Smooth muscle cell (in vitro differentiated cells): ENCODE measurements around the gene FOXN3. TPM values are rescaled to one million over a fixed set of nuclear protein-coding genes. Genes with fewer than 3 reads are reported as not detected.

Source experiments
- DNase-seq: peaks from one replicate; lab custom pipeline; 2025; ENCODE audit not compliant: unreplicated experiment; lab: John Stamatoyannopoulos, UW
- H2AFZ ChIP-seq: fragments of 200-600 bp; sonication (generic); 2 replicates; pipeline ENCODE4 v1.6.0; 2016; ENCODE audit warnings: antibody characterized with exemption, low read depth, mild to moderate bottlenecking
- H3F3A ChIP-seq: fragments of 200-600 bp; sonication (generic); 2 replicates; pipeline ENCODE4 v1.6.0; 2017; ENCODE audit warnings: antibody characterized with exemption, low read depth
- H3K27ac ChIP-seq: fragments of 200-600 bp; sonication (generic); 2 replicates; pipeline ENCODE4 v1.5.1; 2016; ENCODE audit warnings: low read depth, mild to moderate bottlenecking
- H3K27me3 ChIP-seq: fragments of 200-600 bp; sonication (generic); 2 replicates; pipeline ENCODE4 v1.6.1; 2016; ENCODE audit warnings: low read depth, mild to moderate bottlenecking
- H3K36me3 ChIP-seq: fragments of 200-600 bp; sonication (generic); 2 replicates; pipeline ENCODE4 v1.5.1; 2016; ENCODE audit warnings: low read depth
- H3K4me1 ChIP-seq: fragments of 200-600 bp; sonication (generic); 2 replicates; pipeline ENCODE4 v1.5.1; 2016; ENCODE audit warnings: low read depth
- H3K4me2 ChIP-seq: fragments of 200-600 bp; sonication (generic); 2 replicates; pipeline ENCODE4 v1.6.0; 2016; ENCODE audit warnings: mild to moderate bottlenecking
- H3K4me3 ChIP-seq: fragments of 200-600 bp; sonication (generic); 2 replicates; pipeline ENCODE4 v1.5.1; 2016; ENCODE audit warnings: mild to moderate bottlenecking
- H3K79me2 ChIP-seq: fragments of 200-600 bp; sonication (generic); 2 replicates; pipeline ENCODE4 v1.6.0; 2016; ENCODE audit warnings: low read depth, mild to moderate bottlenecking
- H3K9ac ChIP-seq: fragments of 200-600 bp; sonication (generic); 2 replicates; pipeline ENCODE4 v1.6.0; 2016; ENCODE audit warnings: low read depth
- H3K9me3 ChIP-seq: fragments of 200-600 bp; sonication (generic); replicated peaks from 2 replicates; pipeline ENCODE4 v1.5.1; 2016; ENCODE audit warnings: low read depth
- H4K20me1 ChIP-seq: fragments of 200-600 bp; sonication (generic); 2 replicates; pipeline ENCODE4 v1.6.0; 2016; ENCODE audit warnings: low read depth
- CTCF ChIP-seq: fragments of 200-600 bp; sonication (generic); IDR thresholded peaks from 2 replicates; pipeline ENCODE4 v1.5.1; 2017; ENCODE audit warnings: borderline replicate concordance, mild to moderate bottlenecking, antibody characterized with exemption; ENCODE audit not compliant: insufficient read depth, poor library complexity, severe bottlenecking
- WGBS: methylation state at CpG from one replicate; pipeline ENCODE4 v1.1.7; 2016; ENCODE audit warnings: low lambda C conversion rate; 5-methylcytosine and 5-hydroxymethylcytosine counted together
- polyA plus RNA-seq: library from polyadenylated mRNA; unstranded; fragments of >200 nt; fragmentation: Nextera tagmentation; extraction: Ambion mirVana; gene quantifications from 2 replicates; pipeline ENCODE4 v1.2.1, GENCODE V29; 2016
- total RNA-seq: library from RNA; depleted of rRNA; stranded (reverse); fragments of >200 nt; gene quantifications from 2 replicates; pipeline ENCODE4 v1.2.3, GENCODE V29; 2014

The FOXN3 gene
- total and polyA plus RNA-seq, 2 experiments from 2014 or later: 24.5 to 31.5 TPM

- DNase-seq: no peak
- no peaks in the 10 kb centered on the region for H3K79me2 ChIP-seq
- no peak for TF ChIP-seq CTCF
- no peaks in the 10 kb centered on the region for H3K27me3 ChIP-seq
- H3F3A ChIP-seq: no peaks in the 10 kb centered on the region
- H3K36me3 ChIP-seq: no peaks in the 10 kb centered on the region
- no peaks in the 10 kb centered on the region for H3K9me3 ChIP-seq
- no peaks in the 10 kb centered on the region for H3K4me1 ChIP-seq
- H3K27ac ChIP-seq: peak overlapping the region; percentile 37
- H2AFZ ChIP-seq: no peak overlapping the region
- H3K9ac ChIP-seq: peak overlapping the region; percentile 0
- no peaks in the 10 kb centered on the region for H4K20me1 ChIP-seq
- H3K4me2 ChIP-seq: peak overlapping the region; percentile 28
- no peak overlapping the region for H3K4me3 ChIP-seq
- 23% methylated on average over 3 of the region's 3 CpGs for WGBS
These were observed 26.1 kb upstream of the FOXN3 start for GRCh38 chr14:89443042-89443629.

GRCh38 chr14:89442280-89442679 lies 25.2 kb upstream of the FOXN3 start:
- no peak overlapping the region for H3K9ac ChIP-seq
- H4K20me1 ChIP-seq: no peaks in the 10 kb centered on the region
- no peaks in the 10 kb centered on the region for H3K36me3 ChIP-seq
- H3K4me3 ChIP-seq: no peak overlapping the region
- no peaks in the 10 kb centered on the region for H3K79me2 ChIP-seq
- 89% methylated on average over 4 of the region's 4 CpGs for WGBS
- H3K4me1 ChIP-seq: no peaks in the 10 kb centered on the region
- no peak overlapping the region for H2AFZ ChIP-seq
- H3F3A ChIP-seq: no peaks in the 10 kb centered on the region
- H3K9me3 ChIP-seq: no peaks in the 10 kb centered on the region
- no peak overlapping the region for H3K4me2 ChIP-seq
- no peak for TF ChIP-seq CTCF
- DNase-seq: no peak
- H3K27me3 ChIP-seq: no peaks in the 10 kb centered on the region
- no peak overlapping the region for H3K27ac ChIP-seq

GRCh38 chr14:89440986-89441909 lies 24.2 kb upstream of the FOXN3 start:
- Histone ChIP-seq H3K4me2 (no peak overlapping the region), H4K20me1 (no peaks in the 10 kb centered on the region), H3K27me3 (no peaks in the 10 kb centered on the region), H3K9me3 (no peaks in the 10 kb centered on the region), H2AFZ (no peak overlapping the region), H3K4me1 (no peaks in the 10 kb centered on the region), H3K79me2 (no peaks in the 10 kb centered on the region), H3K27ac (no peak overlapping the region), H3F3A (no peaks in the 10 kb centered on the region), H3K36me3 (no peaks in the 10 kb centered on the region), H3K4me3 (no peak overlapping the region), H3K9ac (no peak overlapping the region)
- 54% methylated on average over 11 of the region's 11 CpGs for WGBS
- no peak for TF ChIP-seq CTCF
- DNase-seq: no peak
